RPMI7951 (cell line): Measurements from ENCODE around the gene CCDC34. TPM values are rescaled to one million over a fixed set of nuclear protein-coding genes. Genes with fewer than 3 reads are reported as not detected.
"Not testable (repeated sequence)": the region's sequence is repeated elsewhere in the genome, so short reads cannot be mapped to it uniquely, and the experiment has no call there.

ENCODE experiments used
- DNase-seq: peaks from one replicate; pipeline ENCODE4 v3.0.0-alpha.2; 2012; ENCODE audit warnings: low read depth
- total RNA-seq: library from RNA; depleted of rRNA; stranded (reverse); fragments of >200 nt; shearing (Covaris generic); gene quantifications from 2 replicates; pipeline ENCODE4 v1.2.3, GENCODE V29; 2014

Gene CCDC34
- total RNA-seq, 1 experiment from 2014 or later = 14.5 TPM

DNA sequence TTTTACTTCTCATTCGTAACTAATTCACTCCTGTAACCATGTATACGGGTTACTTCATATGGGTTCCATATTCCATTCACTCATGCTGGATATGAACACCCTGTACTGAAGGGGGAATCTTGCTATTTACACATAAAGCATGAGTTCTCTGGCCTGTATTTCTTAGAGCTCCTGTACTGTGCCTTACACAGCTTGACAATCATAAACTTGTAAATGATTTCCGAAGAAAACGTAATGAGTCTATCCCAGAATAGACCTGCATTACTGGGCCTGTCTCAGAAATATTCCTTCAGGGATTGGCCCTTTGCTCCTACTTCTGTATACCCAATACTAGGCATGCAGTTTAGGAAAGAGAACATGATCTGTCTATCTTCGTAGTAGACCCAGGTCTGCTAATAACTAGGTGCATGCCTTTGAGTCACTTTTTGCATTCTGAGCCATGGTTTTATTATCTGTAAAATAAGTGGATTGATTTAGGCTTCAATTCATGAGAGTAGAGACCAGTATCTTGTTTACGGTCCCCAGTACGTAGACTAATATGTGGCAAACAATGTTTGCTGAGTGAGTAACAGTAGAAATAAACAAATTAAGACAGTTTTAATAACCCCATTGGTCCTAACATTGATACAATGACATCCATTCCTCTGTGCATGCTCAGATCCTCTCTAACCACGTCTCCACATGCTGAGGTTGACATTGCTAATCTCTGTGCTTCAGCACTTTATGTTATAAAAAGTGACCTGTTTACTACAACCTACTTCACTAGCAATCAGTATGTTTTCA is 1.2 kb downstream of the CCDC34 start:
- DNase-seq = no peak

DNA sequence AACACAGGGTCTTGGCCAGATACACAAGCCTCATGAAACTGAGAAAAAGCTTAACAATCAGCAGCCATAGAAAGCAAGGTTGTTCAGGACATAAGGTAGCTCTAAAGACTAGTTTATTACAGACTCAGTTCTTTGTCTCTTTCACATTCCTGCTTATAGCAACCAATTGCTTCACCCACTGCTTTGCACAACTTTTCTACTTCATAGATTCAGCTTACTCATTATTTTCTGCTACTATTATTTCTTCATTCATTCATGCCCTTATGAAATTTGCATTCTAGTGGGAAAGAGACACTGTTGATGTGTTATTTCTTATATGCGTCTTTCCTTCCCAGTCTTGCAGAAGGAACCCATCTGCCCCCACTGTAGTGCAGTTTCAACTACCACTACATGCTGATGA is 4.7 kb downstream of the CCDC34 start:
- DNase-seq = no peak

DNA sequence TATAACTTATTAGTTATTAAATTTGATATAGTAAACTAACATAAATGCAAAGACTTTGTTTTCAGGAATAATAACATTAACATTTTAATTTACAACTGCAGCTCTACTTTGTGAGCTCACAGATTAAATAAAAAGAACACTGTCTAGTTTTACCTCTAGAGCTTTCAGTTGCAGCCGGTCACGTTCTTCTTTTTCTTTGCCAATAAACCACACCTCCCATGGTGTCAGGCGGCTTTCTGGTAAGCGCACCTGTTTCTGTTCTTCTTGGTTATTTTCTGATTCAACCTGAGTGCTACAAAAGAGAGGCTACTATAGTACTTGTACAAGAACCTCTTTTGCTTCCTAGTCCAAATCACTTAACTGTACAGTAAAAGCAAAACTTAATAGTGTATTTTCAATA is 5.8 kb downstream of the CCDC34 start:
- DNase-seq = no peak

GRCh38 chr11:27356624-27357222 is 6.3 kb downstream of the CCDC34 start:
- DNase-seq = no peak

GRCh38 chr11:27355575-27356104 is 7.4 kb downstream of the CCDC34 start:
- DNase-seq = no peak

DNA sequence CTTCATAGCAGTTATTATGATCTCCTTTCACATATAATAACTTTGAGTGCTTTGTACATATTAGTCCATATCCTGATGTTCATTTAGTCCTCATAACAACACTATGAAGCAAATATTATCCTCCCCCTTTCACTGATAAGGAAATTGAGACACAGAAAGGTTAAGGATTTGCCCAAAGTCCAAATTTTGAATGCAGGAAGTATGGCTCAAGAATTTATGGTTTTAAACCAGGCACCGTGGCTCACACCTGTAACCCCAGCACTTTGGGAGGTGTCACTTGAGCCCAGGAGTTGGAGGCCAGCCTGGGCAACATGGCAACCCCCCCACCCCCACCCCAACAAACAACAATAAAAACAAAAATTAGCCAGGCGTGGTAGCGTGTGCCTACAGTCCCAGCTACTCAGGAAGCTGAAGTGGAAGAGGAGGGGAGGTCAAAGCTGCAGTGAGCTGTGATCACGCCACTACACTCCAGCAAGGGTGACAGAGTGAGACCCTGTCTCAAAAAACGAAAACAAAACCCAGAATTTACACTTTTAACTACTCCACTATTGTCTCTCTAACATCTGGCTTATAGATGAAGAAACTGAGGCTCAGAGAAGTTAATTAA is 8.6 kb downstream of the CCDC34 start:
- no peak for DNase-seq

- DNase-seq = no peak
These were observed 9.2 kb downstream of the CCDC34 start for GRCh38 chr11:27353593-27354358.

GRCh38 chr11:27352781-27353180 is 10.2 kb downstream of the CCDC34 start:
- DNase-seq = no peak

DNA sequence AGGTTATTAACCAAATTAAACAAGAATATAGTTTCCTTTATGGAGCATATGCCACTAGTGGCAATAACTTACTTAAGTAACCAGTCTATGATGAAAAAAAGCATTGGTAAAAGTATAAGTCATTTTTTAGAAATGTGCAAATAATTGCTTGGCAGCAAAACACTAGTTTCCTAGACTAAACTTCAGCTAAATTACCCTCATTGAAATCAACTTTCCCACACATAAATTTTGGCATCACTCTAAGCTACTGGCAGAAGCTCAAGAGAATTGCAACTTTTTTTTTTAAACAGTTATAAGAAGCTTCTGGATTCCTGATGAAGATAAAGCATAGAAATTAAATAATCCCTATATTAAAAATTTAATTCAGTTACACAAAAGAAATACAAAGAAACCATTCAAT is 12.5 kb downstream of the CCDC34 start:
- no peak for DNase-seq

- DNase-seq = no peak
These were observed 13.1 kb downstream of the CCDC34 start for GRCh38 chr11:27349919-27350318.

- DNase-seq = no peak
These were observed 14.6 kb downstream of the CCDC34 start for GRCh38 chr11:27348340-27348873.

- no peak for DNase-seq
These were observed 15.4 kb downstream of the CCDC34 start for GRCh38 chr11:27347359-27348339.

DNA sequence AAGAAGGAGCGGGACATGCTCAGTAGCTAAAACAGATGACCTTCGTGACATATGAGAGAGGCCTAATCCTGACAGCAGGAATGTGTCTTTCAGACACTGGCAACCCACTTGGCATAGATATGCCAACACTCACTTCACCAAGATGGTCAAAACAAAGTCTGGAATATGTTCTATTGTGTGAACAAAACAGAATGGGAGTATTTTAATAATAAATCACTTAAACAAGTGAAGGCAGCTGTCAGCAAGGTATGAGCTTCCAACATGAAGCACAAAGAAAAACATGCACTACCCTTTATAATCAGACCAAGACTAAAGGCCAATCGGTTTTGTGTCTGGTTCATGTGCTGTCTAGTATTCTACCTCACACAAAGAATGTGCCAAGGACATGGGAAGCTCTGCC is 23.1 kb downstream of the CCDC34 start:
- no peak for DNase-seq

DNA sequence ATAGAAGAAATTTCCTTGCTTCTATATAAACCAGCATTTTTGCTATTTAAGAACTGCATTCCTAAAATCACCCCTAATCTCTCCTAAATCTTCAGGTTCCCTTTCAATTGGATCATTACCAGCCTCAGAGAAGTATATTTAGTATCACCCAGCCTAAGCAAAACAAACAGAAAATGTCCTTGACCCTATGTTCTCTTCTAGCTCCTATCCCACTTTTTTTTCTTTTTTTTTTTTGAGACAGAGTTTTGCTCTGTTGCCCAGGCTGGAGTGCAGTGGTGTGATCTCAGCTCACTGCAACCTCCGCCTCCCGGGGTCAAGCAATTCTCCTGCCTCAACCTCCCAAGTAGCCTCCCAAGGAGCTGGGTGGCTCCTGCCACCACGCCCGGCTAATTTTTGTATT is 28.3 kb downstream of the CCDC34 start:
- not testable (repeated sequence) for DNase-seq

DNA sequence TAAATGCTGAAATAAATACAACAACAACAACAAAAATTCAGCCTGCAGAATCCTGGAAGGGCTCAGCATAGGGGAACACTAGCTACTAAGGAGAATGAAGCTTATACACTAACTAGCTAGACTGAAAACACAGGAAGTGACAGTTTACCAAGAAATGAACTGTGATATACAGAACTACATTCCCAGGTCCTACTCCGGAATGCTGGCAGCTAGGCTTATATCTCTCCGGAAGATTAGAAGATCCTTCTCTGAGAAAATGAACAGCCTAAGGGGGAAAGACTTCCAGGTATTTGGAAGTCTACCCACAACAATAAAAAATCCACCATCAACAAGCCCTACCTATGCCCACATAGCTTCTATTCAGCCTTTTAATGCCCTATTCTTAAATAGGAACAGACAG is 31.0 kb downstream of the CCDC34 start:
- DNase-seq = no peak

- DNase-seq = no peak
These were observed 32.3 kb downstream of the CCDC34 start for GRCh38 chr11:27330633-27331270.

DNA sequence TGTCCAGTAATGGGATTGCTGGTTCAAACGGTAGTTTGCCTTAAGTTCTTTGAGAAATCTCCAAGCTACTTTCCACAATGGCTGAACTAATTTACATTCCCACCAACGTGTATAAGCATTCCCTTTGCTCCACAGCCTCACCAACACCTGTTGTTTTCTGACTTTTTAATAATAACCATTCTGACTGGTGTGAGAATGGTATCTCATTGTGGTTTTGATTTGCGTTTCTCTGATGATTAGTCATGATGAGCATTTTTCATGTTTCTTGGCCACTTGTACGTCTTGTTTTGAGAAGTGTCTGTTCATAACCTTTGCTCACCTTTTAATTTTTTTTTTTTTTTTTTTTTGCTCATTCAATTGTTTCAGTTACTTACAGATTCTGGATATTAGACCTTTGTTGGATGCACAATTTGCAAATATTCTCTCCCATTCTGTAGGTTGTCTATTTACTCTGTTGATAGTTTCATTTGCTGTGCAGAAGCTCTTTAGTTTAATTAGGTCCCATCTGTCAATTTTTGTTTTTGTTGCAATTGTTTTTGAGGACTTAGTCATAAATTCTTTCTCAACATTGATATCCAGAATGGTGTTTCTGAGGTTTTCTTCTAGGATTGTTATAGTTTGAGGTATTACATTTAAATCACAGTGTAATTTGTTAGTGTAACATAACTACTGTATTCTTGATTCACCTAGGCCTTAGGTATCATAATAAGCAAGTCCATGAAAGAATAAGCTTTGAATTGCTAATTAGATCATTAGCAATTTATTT is 33.0 kb downstream of the CCDC34 start:
- DNase-seq = no peak

GRCh38 chr11:27328614-27329013 is 34.4 kb downstream of the CCDC34 start:
- no peak for DNase-seq

DNA sequence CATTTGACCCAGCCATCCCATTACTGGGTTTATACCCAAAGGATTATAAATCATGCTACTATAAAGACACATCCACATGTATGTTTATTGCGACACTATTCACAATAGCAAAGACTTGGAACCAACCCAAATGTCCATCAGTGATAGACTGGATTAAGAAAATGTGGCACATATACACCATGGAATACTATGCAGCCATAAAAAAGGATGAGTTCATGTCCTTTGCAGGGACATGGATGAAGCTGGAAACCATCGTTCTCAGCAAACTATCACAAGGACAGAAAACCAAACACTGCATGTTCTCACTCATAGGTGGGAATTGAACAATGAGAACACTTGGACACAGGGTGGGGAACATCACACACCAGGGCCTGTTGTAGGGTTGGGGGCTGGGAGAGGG is 36.0 kb downstream of the CCDC34 start:
- DNase-seq = not testable (repeated sequence)
